IMR-90 (cell line): ENCODE data around the gene S100A12. TPM values are rescaled to one million over a fixed set of nuclear protein-coding genes. Genes with fewer than 3 reads are reported as not detected.

Source experiments
- ATAC-seq: fragments of 200-7000 bp; cut with Tn5 transposase; 2 replicates; pipeline ENCODE4 v1.9.1; 2020; ENCODE audit warnings: low read depth, mild to moderate bottlenecking, moderate library complexity
- BruUV-seq: library from RNA; stranded (reverse); fragments of 400-500 nt; replicated peaks from 2 replicates; lab custom pipeline; 2021; lab: Mats Ljungman, UMichigan
- CTCF ChIA-PET: fragments of 300-600 bp; formaldehyde crosslinking; extraction: SDS; loops from one replicate; lab custom pipeline; 2021; ENCODE audit warnings: antibody characterized with exemption; lab: Yijun Ruan, JAX
- POLR2A ChIA-PET: fragments of 300-600 bp; sonication (Branson Sonifier 250); formaldehyde crosslinking; loops from one replicate; lab custom pipeline; 2022; ENCODE audit warnings: antibody characterized with exemption; ENCODE audit not compliant: unreplicated experiment; lab: Charles Lee
- DNase-seq: peaks from one replicate; pipeline ENCODE4 v3.0.0; 2013
- H2AFZ ChIP-seq: replicated peaks from 2 replicates; pipeline ENCODE3; 2013; ENCODE audit warnings: low read length, mild to moderate bottlenecking; ENCODE audit not compliant: poor library complexity
- H2AK5ac ChIP-seq: 2 replicates; pipeline ENCODE4 v1.6.1; 2013; ENCODE audit warnings: low read depth, low read length, inconsistent platforms
- H2AK9ac ChIP-seq: replicated peaks from 2 replicates; pipeline ENCODE3; 2013; ENCODE audit warnings: mild to moderate bottlenecking, low read depth, low read length, moderate library complexity; ENCODE audit not compliant: poor library complexity
- H2BK120ac ChIP-seq: 2 replicates; pipeline ENCODE4 v1.6.1; 2013; ENCODE audit warnings: low read depth, low read length, inconsistent platforms
- H2BK15ac ChIP-seq: 3 replicates; pipeline ENCODE4 v1.6.1; 2013; ENCODE audit warnings: low read depth, low read length, inconsistent platforms
- H2BK20ac ChIP-seq: 2 replicates; pipeline ENCODE4 v1.6.1; 2013; ENCODE audit warnings: low read depth, mild to moderate bottlenecking, inconsistent platforms, low read length, moderate library complexity
- H2BK5ac ChIP-seq: 2 replicates; pipeline ENCODE4 v1.6.1; 2013; ENCODE audit warnings: mild to moderate bottlenecking, low read depth, low read length, inconsistent platforms; ENCODE audit not compliant: poor library complexity, severe bottlenecking
- H3K14ac ChIP-seq: replicated peaks from 2 replicates; pipeline ENCODE4 v1.6.1; 2013; ENCODE audit warnings: low read depth, low read length, inconsistent platforms
- H3K18ac ChIP-seq: 2 replicates; pipeline ENCODE4 v1.6.1; 2013; ENCODE audit warnings: low read depth, low read length, control low read depth
- H3K23ac ChIP-seq: 2 replicates; pipeline ENCODE4 v1.6.1; 2013; ENCODE audit warnings: low read depth, low read length, inconsistent platforms
- H3K27ac ChIP-seq: 2 replicates; pipeline ENCODE4 v1.5.1; 2013; ENCODE audit warnings: mild to moderate bottlenecking, control low read depth, low read length; ENCODE audit not compliant: insufficient read depth
- H3K27me3 ChIP-seq: 2 replicates; pipeline ENCODE4 v1.6.1; 2013; ENCODE audit warnings: low read length; ENCODE audit not compliant: control insufficient read depth, insufficient read depth
- H3K36me3 ChIP-seq: 2 replicates; pipeline ENCODE4 v1.6.1; 2013; ENCODE audit warnings: low read length, mixed read lengths; ENCODE audit not compliant: control insufficient read depth, insufficient read depth
- H3K4ac ChIP-seq: 2 replicates; pipeline ENCODE4 v1.6.1; 2013; ENCODE audit warnings: low read depth, low read length, inconsistent platforms
- H3K4me1 ChIP-seq: 2 replicates; pipeline ENCODE4 v1.6.1; 2013; ENCODE audit warnings: low read length, mixed read lengths; ENCODE audit not compliant: control insufficient read depth, insufficient read depth
- H3K4me2 ChIP-seq: 2 replicates; pipeline ENCODE4 v1.6.1; 2013; ENCODE audit warnings: low read depth, mild to moderate bottlenecking, control low read depth, low read length, moderate library complexity
- H3K4me3 ChIP-seq: 2 replicates; pipeline ENCODE4 v1.5.1; 2013; ENCODE audit warnings: low read depth, mild to moderate bottlenecking, control low read depth, low read length, moderate library complexity; ENCODE audit not compliant: insufficient read depth
- H3K56ac ChIP-seq: 2 replicates; pipeline ENCODE4 v1.6.1; 2013; ENCODE audit warnings: low read length, inconsistent platforms; ENCODE audit not compliant: insufficient read depth; ENCODE audit errors: extremely low read depth
- H3K79me1 ChIP-seq, 2 experiments: 2 replicates each; pipeline ENCODE4 v1.6.1; 2013; ENCODE audit warnings: low read length in 2 of 2, inconsistent platforms in 1 of 2, low read depth in 1 of 2
- H3K9ac ChIP-seq: 2 replicates; pipeline ENCODE4 v1.6.1; 2013; ENCODE audit warnings: low read depth, low read length, control low read depth
- H3K9me1 ChIP-seq: 2 replicates; pipeline ENCODE4 v1.6.1; 2013; ENCODE audit warnings: low read length, inconsistent platforms; ENCODE audit not compliant: insufficient read depth
- H3K9me3 ChIP-seq: 2 replicates; pipeline ENCODE4 v1.6.1; 2013; ENCODE audit warnings: low read length; ENCODE audit not compliant: control insufficient read depth, insufficient read depth
- H4K20me1 ChIP-seq: 2 replicates; pipeline ENCODE4 v1.6.1; 2013; ENCODE audit warnings: low read length, inconsistent platforms; ENCODE audit not compliant: insufficient read depth
- H4K5ac ChIP-seq: 2 replicates; pipeline ENCODE4 v1.6.1; 2013; ENCODE audit warnings: mild to moderate bottlenecking, low read depth, low read length, control low read depth
- H4K8ac ChIP-seq, 2 experiments: 2 replicates each; pipeline ENCODE4 v1.6.1; 2013; ENCODE audit warnings: low read depth in 2 of 2, low read length in 2 of 2, control low read depth in 1 of 2, inconsistent platforms in 1 of 2
- H4K91ac ChIP-seq: 2 replicates; pipeline ENCODE4 v1.6.1; 2013; ENCODE audit warnings: low read depth, low read length, inconsistent platforms; ENCODE audit not compliant: insufficient read depth
- CEBPB ChIP-seq: IDR thresholded peaks from 2 replicates; pipeline ENCODE4 v1.6.1; 2012; ENCODE audit warnings: low read depth, low read length, improper control_type of control experiment
- CTCF ChIP-seq: conservative IDR thresholded peaks from 2 replicates; pipeline ENCODE4 v1.5.1; 2012; ENCODE audit warnings: mild to moderate bottlenecking, low read depth, low read length, improper control_type of control experiment
- ELK1 ChIP-seq: fragments of 150-350 bp; IDR thresholded peaks from 2 replicates; pipeline ENCODE4 v1.6.1; 2016; ENCODE audit warnings: low read depth, mild to moderate bottlenecking, low read length, moderate library complexity, borderline replicate concordance
- FOS ChIP-seq: fragments of 150-350 bp; IDR thresholded peaks from 2 replicates; pipeline ENCODE4 v1.6.1; 2016; ENCODE audit warnings: low read depth, low read length
- MAFK ChIP-seq: IDR thresholded peaks from 2 replicates; pipeline ENCODE4 v1.6.1; 2012; ENCODE audit warnings: low read depth, low read length, improper control_type of control experiment
- MAZ ChIP-seq: IDR thresholded peaks from 2 replicates; pipeline ENCODE4 v1.6.1; 2012; ENCODE audit warnings: low read depth, mild to moderate bottlenecking, low read length, improper control_type of control experiment, moderate library complexity, borderline replicate concordance
- NFE2L2 ChIP-seq: fragments of 150-350 bp; IDR thresholded peaks from 2 replicates; pipeline ENCODE4 v1.6.1; 2016; ENCODE audit warnings: low read depth, mild to moderate bottlenecking, low read length
- POLR2A ChIP-seq: IDR thresholded peaks from 2 replicates; pipeline ENCODE4 v1.6.1; 2012; ENCODE audit warnings: mild to moderate bottlenecking, low read depth, low read length
- RAD21 ChIP-seq: IDR thresholded peaks from 2 replicates; pipeline ENCODE4 v1.6.1; 2012; ENCODE audit warnings: low read length, improper control_type of control experiment
- RCOR1 ChIP-seq: IDR thresholded peaks from 2 replicates; pipeline ENCODE4 v1.6.1; 2012; ENCODE audit warnings: mild to moderate bottlenecking, low read length, improper control_type of control experiment; ENCODE audit not compliant: insufficient replicate concordance
- RFX5 ChIP-seq: IDR thresholded peaks from 2 replicates; pipeline ENCODE4 v1.8.0; 2012; ENCODE audit warnings: low read depth, mild to moderate bottlenecking, low read length, moderate library complexity
- SMC3 ChIP-seq: fragments of 150-350 bp; IDR thresholded peaks from 2 replicates; pipeline ENCODE4 v1.6.1; 2016; ENCODE audit warnings: low read depth, mild to moderate bottlenecking, antibody characterized with exemption, low read length, moderate library complexity
- USF2 ChIP-seq: fragments of 150-350 bp; IDR thresholded peaks from 2 replicates; pipeline ENCODE4 v1.6.1; 2017; ENCODE audit warnings: mild to moderate bottlenecking, antibody characterized with exemption, low read length, low read depth
- WGBS, 2 experiments: methylation state at CpG; one replicate each; pipeline versions ENCODE4 v1.1.5 to v1.1.7; 2013; ENCODE audit warnings: missing lambda C conversion rate in 2 of 2; ENCODE audit not compliant: insufficient read length in 1 of 2; ENCODE audit errors: extremely low coverage in 2 of 2; 5-methylcytosine and 5-hydroxymethylcytosine counted together
- dilution Hi-C: fragments of 300-500 bp; cut with HindIII; formaldehyde crosslinking; loops from one replicate; pipeline ENCODE4 v1.14.3; 2018; ENCODE audit warnings: low sequenced_read_pairs; ENCODE audit not compliant: unreplicated experiment
- in situ Hi-C: fragments of 300-500 bp; cut with MboI; formaldehyde crosslinking; loops from 3 replicates; pipeline ENCODE4 v1.14.3; 2019; ENCODE audit warnings: low sequenced_read_pairs, inconsistent platforms, mixed read lengths
- intact Hi-C: fragments of 100-400 bp; cut with micrococcal nuclease; formaldehyde crosslinking; loops from 2 replicates; pipeline ENCODE4 v1.10.0; 2022
- polyA plus RNA-seq, 3 experiments: library from polyadenylated mRNA; depleted of rRNA; stranded (reverse); fragments of >200 nt; gene quantifications; 2 replicates each; pipeline ENCODE4 v1.2.3, GENCODE V29; 2012; ENCODE audit warnings: low replicate concordance in 1 of 3
- total RNA-seq: library from RNA; depleted of rRNA; stranded (reverse); fragments of >200 nt; gene quantifications from 2 replicates; pipeline ENCODE4 v1.2.3, GENCODE V29; 2012

Gene S100A12
- total and polyA plus RNA-seq, 2 of the 4 experiments (the other 2 are of a cell fraction), result not detected

- Histone ChIP-seq H3K27me3 (peaks cover 4% of the 10 kb centered on the region; the same call in 1 of the 2 replicates), H3K9ac (no peak overlapping the region), H3K4ac (no peak overlapping the region), H2BK20ac (no peak overlapping the region), H3K4me1 (no peaks in the 10 kb centered on the region), H2BK15ac (no peak overlapping the region), H4K8ac (no peak overlapping the region), H2AFZ (no peak overlapping the region), H3K4me2 (no peak overlapping the region), H3K23ac (no peak overlapping the region), H3K9me1 (no peaks in the 10 kb centered on the region), H3K4me3 (no peak overlapping the region), H2BK5ac (no peak overlapping the region), H2BK120ac (no peak overlapping the region), H2AK9ac (no peak overlapping the region), H4K5ac (no peak overlapping the region), H4K91ac (no peak overlapping the region), H3K9me3 (no peaks in the 10 kb centered on the region), H3K56ac (no peak overlapping the region), H3K27ac (no peak overlapping the region), H4K20me1 (no peaks in the 10 kb centered on the region), H3K18ac (no peak overlapping the region), H3K14ac (no peak overlapping the region), H3K79me1 (no peaks in the 10 kb centered on the region), H2AK5ac (no peak overlapping the region), H3K36me3 (no peaks in the 10 kb centered on the region)
- TF ChIP-seq MAFK, result no peak
- TF ChIP-seq POLR2A, result no peak
- TF ChIP-seq ELK1, result no peak
- TF ChIP-seq FOS, result no peak
- no peak for TF ChIP-seq CTCF
- no peak for TF ChIP-seq CEBPB
- TF ChIP-seq USF2, result no peak
- TF ChIP-seq SMC3, result no peak
- no peak for TF ChIP-seq NFE2L2
- TF ChIP-seq MAZ, result no peak
- TF ChIP-seq RCOR1, result no peak
- TF ChIP-seq RFX5, result no peak
- no peak for TF ChIP-seq RAD21
- DNase-seq (no peak), ATAC-seq (no peak)
- ChIA-PET CTCF (interaction anchor here (0.6 kb wide), 1 partner anchor 67 kb away, joined by 3 read pairs; no protein-coding TSS in a partner anchor), POLR2A (no interaction called here)
- intact Hi-C loops (no loop called here), dilution Hi-C loops (no loop called here), in situ Hi-C loops (no loop called here)
- WGBS, 2 experiments, result no CpG with 5 or more reads among the region's 7 CpGs
- no TSS peak for BruUV-seq
These were observed 28.7 kb upstream of the S100A12 start for GRCh38 chr1:153404086-153404635.
